Measurements from ENCODE around the gene NDUFA12.

Gene NDUFA12

DNA sequence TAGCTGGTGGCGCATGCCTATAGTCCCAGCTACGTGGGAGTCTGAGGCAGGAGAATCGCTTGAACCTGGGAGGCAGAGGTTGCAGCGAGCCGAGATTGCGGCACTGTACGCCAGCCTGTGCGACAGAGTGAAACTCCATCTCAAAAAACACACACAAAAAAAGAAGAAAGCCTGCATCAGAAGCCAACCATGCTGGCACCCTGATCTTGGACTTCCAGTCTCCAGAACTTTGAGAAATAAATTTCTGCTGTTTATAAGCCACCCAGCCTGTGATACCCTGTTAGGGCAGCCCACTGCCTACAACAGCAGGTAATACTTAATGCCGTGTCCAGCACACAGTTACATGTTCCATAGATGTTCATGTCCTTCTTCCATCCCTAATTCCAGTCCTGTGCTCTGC is 62.7 kb downstream of the NDUFA12 start:
- no peak for DNase-seq

GRCh38 chr12:94938583-94938982 is 64.9 kb downstream of the NDUFA12 start:
- no peak for DNase-seq

DNA sequence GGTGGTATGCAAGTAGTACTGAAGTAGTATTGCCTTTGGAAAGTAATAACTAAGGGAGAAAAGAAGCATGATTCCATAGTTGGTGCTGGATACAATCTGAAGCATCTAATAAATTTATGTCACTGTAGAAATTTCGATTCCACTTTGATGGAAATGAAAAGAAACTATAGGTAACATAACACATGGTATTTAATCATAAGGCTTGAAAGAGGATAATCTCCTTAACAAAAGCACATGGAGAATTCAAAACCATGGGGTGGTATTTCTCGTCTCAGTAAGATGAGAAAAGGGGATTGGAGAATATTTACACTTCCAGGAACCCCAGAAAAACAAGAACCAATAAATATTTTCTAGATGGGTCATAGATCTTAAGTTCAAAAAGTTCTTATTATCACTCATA is 72.7 kb downstream of the NDUFA12 start:
- no peak for DNase-seq

DNA sequence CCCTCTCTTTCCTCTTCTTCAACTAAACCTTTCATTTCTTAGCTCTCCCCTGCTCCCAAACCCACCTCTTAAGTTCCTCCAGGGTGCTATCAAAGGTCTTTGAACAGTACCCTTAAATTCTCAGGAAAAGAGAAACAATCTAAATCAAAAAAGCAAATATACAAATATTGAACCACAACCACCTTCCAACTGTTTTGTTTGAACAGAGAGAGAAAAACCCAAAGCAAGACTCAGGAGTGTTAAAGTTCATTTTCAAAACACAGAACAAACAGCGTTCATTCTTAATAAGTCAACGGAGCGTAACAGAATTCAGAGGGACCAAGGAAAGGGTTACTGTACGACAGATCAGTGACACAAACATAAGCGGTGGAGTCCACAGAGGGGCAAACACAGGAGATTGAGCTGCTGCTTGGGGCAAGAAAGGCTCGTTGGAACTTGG is 73.3 kb downstream of the NDUFA12 start:
- no peak for DNase-seq

DNA sequence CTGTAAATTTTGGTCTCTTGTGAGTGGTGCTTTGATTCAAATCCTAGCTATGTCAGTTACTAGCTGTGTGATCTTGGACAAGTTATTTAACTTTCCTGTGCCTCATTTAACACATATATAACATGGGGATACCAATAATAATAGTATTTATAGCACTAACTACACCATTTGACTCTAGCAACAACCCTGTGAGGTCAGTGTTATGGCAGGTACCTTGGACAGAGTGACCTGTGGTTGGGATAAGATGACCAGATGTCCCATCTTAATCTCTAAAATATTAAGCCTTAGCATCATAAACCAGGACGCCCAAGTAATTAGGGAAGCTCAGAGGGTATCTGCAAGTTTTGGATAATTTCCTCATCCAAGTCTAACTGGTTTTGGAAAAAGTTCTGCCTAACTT is 73.7 kb downstream of the NDUFA12 start:
- DNase-seq = no peak

GRCh38 chr12:94925729-94926128 is 77.8 kb downstream of the NDUFA12 start:
- no peak for DNase-seq

DNA sequence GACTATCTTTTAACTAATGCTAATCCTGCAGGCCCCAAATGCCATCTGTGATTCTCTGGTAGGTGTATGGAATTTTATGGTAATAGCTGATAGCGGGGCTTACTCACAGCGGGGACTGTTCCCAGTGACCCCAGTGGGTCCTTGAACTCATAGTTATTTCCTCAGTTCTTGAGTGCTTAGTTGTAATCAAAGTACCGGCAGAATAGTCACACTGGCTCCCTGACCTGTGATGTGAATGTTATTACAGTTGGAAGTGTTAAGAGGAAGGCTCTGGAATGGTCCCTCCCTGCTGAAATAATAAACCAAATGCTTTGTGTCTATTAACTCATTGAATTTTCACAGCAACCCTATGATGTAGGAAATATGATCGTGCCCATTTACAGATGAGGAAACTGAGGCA is 78.3 kb downstream of the NDUFA12 start:
- no peak for DNase-seq

DNA sequence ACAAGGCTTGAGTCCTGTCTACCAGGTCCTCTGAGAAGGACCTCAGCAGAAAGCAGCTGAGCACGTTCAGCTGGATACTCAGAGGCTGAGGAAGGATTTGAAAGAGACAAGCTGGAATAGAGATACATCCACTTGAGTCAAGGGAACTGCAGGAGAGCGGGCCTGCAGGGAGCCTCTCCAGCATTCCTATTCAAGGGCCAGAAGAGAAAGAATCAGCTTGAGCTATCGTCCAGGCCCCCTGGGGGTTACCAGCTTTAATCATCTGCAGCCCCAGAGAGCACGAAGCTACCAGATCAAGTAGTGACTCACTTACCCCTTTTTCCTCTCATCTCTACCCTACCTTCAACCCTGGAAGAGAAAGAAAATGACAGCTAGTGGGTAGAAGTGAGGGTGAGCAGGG is 80.9 kb downstream of the NDUFA12 start:
- DNase-seq = peak; percentile 40

Data from fibroblast of skin of back (primary cell).